GM19035 (cell line): Measurements from ENCODE around the gene YIF1B.
"Not testable (repeated sequence)": the region's sequence is repeated elsewhere in the genome, so short reads cannot be mapped to it uniquely, and the experiment has no call there.

Source experiments
- ATAC-seq: cut with Tn5 transposase; IDR thresholded peaks from one replicate; pipeline ENCODE4 v1.9.1; 2021; ENCODE audit not compliant: unreplicated experiment

YIF1B gene

DNA sequence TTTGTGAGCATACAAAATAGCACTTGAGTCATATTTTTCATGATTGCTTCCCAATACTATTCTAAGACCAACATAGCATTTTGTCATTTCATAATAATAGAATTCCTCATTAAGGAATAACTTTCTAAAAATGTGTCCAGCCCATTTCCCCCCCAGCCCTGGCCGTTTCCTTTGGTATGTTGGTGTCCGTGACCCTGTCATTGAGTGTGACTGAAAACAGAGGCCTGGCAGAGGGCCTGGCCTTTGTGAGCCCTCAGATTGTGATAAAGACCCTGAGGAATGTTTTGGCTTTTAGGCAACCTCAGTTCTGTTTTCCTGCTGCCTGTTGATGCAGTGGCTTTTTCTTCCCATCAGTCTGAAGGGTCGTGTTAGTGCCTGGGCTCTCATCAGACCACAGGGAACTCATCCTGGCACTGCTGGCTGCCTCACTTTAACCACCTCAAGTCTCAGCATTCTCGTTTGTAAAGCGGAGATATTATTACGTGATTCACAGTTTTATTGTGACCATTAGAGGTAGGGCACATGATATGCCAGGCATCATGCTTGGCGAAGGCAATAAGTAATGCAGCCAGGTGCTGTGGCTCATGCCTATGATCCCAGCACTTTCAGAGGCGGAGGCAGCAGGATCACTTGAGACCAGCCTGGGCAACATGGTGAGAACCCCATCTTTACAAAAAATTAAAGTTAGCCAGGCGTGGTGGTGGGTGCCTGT lies 37.6 kb downstream of the YIF1B start:
- no peak for ATAC-seq

- ATAC-seq: no peak
Measured at GRCh38 chr19:38277549-38277948, 38.2 kb downstream of the YIF1B start.

DNA sequence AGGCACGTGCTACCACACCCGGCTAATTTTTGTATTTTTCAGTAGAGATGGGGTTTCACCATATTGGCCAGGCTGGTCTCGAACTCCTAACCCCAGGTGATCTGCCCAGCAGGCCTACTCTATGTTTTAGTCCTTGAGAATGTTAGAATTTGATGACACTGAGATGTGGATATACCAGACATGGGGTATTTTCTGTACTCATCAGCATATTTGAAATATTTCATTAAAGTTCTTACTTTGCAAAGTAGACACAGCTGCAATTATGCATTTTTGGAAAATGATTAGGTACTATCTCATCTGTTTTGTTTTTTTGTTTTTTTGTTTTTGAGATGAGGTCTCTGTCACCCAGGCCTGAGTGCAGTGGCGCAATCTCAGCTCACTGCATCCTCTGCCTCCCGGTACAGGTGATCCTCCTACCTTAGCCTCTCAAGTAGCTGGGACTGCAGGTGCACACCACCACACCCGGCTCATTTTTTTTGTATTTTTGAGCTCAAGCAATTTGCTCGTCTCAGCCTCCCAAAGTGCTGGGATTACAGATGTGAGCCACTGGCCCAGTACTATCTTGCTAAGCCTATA lies 38.7 kb downstream of the YIF1B start:
- no peak for ATAC-seq

- no peak for ATAC-seq
Measured at GRCh38 chr19:38274739-38275138, 41.0 kb downstream of the YIF1B start.

GRCh38 chr19:38273499-38273898 lies 42.2 kb downstream of the YIF1B start:
- no peak for ATAC-seq

GRCh38 chr19:38270587-38271167 lies 45.1 kb downstream of the YIF1B start:
- ATAC-seq: no peak

DNA sequence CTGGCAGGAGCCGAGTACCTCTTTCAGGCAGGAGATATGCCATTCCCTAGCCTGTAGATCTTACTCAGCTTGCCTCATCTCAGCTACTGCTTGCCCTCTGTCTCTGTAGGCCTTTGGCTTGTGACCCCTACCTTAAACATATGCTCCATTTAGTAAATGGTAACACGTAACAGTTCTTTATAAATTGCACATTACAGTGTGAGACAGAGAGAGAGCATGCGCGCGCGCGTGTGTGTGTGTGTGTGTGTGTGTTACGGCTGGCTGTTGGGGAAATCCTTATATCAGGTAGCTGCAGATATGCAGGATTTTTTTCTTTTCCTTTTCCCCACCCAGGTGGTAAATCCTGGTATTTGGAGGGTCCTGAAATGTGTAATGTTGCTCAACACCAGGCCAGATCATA lies 47.2 kb downstream of the YIF1B start:
- no peak for ATAC-seq

DNA sequence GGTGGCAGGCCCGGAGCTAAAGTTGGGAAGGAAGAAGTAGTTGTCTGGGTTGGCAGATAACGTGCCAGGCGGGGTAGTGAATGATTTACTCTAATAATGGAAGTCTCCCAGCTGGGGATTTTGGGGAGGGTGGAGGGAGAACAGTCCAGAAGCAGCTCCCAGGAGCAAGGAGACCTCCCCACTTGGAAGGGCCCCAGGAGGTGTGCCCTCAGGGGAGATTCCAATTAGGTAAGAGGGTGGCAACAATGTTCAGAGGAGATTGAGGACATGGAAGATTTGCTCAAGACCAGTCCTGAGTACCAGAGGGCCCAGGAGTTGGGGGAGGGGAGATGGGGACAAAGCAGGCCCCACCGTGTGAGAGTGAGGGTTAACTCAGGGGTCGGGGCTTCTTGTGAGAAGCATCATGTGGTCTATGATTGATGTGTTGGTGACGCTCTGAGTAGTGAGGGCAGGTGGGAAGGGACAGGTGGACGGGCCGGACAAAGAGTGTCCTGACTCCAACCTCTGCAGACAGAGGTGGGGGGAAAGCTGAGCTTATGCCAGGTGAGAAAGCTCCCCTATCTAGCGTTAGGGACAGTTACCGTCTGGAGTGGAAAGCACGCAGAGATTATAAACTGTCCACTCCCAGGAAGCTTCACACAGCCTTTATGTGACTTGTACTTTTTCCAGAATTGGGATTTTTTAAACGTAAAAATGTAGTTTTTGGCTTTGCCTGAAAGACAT lies 47.8 kb downstream of the YIF1B start:
- ATAC-seq: no peak

DNA sequence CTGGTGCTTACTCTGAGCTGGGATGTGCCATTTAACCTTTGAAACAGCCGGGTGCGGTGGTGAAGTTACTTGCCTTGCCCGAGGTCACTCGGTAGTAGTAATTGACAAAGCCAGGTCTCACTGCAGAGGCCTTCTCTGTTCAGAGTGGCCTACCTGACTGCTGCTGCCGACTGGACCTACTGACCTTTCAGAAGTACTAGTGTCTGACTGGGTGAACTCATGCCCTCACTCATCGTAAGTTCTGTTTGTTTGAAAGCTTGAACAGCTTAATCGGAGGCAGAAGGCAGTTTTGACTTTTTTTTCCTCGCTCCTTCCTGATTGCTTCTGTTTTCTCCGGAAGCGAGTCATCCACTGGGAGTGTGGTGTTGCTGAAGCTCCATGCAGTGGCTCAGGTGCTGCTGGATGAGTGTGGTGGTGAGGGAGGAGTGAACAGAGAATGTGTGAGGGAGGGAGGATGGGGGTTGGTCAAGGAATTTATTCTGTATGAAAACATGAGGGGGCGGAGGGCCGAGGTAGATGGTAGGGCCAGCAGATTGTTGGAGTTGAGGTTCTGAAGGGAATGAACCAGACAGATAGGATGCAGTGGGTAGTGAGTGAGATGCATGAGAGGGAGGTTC lies 48.7 kb downstream of the YIF1B start:
- no peak for ATAC-seq

GRCh38 chr19:38265921-38266429 lies 49.8 kb downstream of the YIF1B start:
- ATAC-seq: no peak

GRCh38 chr19:38265213-38265861 lies 50.4 kb downstream of the YIF1B start:
- ATAC-seq: no peak

- no peak for ATAC-seq
Measured at GRCh38 chr19:38264486-38265212, 51.1 kb downstream of the YIF1B start, which contains the start of gene SPINT2. TSS of gene SPINT2 (plus strand) at chr19:38264573. CDS start at chr19:38264893, 320 bp downstream.

- no peak for ATAC-seq
Measured at GRCh38 chr19:38263689-38264485, 51.9 kb downstream of the YIF1B start.

- no peak for ATAC-seq
Measured at GRCh38 chr19:38262585-38263268, 53.0 kb downstream of the YIF1B start.

DNA sequence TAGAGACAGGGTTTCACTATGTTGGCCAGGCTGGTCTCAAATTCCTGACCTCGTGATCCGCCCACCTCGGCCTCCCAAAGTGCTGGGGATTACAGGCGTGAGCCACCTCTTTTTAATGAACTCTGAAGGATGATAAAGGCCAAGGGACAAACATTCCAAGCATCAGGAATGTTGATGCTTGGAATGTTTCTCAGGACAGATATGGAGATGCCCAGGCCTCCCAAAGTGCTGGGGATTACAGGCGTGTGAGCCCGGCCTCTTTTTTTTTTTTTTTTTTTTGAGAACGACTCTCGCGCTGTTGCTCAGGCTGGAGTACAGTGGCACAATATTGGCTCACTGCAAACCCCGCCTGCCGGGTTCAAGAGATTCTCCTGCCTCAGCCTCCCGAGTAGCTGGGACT lies 53.8 kb downstream of the YIF1B start:
- not testable (repeated sequence) for ATAC-seq

DNA sequence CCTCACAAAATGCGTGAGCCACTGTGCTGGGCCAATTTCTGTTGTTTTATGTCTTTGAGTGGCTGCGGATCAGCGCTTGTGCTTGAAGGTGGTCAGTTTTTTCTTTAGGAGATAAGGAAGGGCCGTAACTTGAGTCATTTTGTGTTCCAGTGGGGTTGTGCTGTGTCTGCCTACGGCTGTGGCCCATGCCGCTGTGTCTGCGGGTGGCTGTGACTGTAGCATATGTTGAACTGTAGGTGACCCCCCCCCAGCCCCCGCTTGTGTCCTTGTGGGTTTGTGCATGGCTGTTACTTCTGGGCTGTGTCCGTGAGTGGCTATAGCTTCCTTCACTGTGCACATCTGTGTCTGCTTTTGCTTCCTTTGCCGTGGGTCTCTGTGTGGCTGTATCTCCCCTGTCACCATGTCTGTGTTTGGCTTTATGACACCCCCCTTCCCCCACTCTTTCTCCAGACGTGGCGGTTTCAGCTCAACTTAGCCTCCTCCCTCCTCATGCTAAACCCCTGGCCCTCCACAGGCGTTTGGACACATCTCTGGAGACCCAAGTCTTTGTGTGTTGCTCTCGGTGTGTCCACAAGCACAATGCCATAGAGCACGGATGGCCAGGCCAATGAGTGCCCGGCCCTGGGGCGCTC lies 60.2 kb downstream of the YIF1B start:
- no peak for ATAC-seq

GRCh38 chr19:38253788-38254187 lies 62.0 kb downstream of the YIF1B start:
- ATAC-seq: no peak
